OCI-LY3 (cell line): ENCODE results near the gene LINC01488.

ENCODE experiments used
- CTCF ChIP-seq: fragments of 200-600, 300-600 bp; sonication (generic); IDR thresholded peaks from 2 replicates; pipeline ENCODE4 v1.5.1; 2014; ENCODE audit warnings: antibody characterized with exemption, low read length, low read depth
- EZH2phosphoT487 ChIP-seq: fragments of 200-600 bp; shearing (Covaris generic); IDR thresholded peaks from 2 replicates; pipeline ENCODE4 v1.6.1; 2018; ENCODE audit warnings: antibody characterized with exemption, mixed run types, low read depth

GRCh38 chr11:69480547-69481392 is 693 bp upstream of the LINC01488 start:
- TF ChIP-seq CTCF (no peak), EZH2phosphoT487 (no peak)
